Ishikawa (cell line): Measurements from ENCODE around the gene PCGF5.

ENCODE experiments used
- CEBPB ChIP-seq: IDR thresholded peaks from 2 replicates; pipeline ENCODE4 v1.6.1; 2012
- CREB1 ChIP-seq: IDR thresholded peaks from 2 replicates; pipeline ENCODE4 v1.6.1; 2012; ENCODE audit warnings: low read depth
- EP300 ChIP-seq: IDR thresholded peaks from 2 replicates; pipeline ENCODE4 v1.6.1; 2012; ENCODE audit warnings: borderline replicate concordance
- FOXM1 ChIP-seq: IDR thresholded peaks from 2 replicates; pipeline ENCODE4 v1.6.1; 2012; ENCODE audit warnings: low read depth, borderline replicate concordance
- TEAD4 ChIP-seq: IDR thresholded peaks from 2 replicates; pipeline ENCODE4 v1.6.1; 2012
- ZBTB7A ChIP-seq: IDR thresholded peaks from 2 replicates; pipeline ENCODE4 v1.6.1; 2012; ENCODE audit warnings: low read depth
- TF ChIP-seq, protein P1 (sequence below): IDR thresholded peaks from 2 replicates; pipeline ENCODE4 v1.6.1; 2012

DNA sequence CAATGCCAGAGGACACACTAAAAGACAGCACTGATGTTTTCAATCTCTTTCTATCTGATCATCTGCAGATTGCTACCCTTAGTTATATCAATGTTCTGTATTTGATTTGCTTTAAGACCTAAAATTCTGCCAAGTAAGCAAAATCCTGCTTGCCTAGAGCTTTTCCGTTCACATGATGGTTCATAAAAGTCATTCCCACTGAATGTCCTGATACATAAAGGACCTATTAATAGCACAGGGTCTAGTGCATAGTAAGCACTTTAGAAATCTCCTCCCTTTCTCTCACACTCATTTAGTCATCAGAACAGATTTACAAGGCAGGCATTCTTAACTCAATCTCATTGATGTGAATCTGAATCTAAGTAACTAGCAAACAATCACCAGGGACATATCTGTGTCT lies 68.8 kb downstream of the PCGF5 start:
- TF ChIP-seq CEBPB = no peak
- TF ChIP-seq TEAD4 = no peak
- no peak for TF ChIP-seq EP300
- no peak for TF ChIP-seq ZBTB7A
- no peak for TF ChIP-seq FOXM1
- TF ChIP-seq CREB1 = no peak
- TF ChIP-seq, protein P1, sequence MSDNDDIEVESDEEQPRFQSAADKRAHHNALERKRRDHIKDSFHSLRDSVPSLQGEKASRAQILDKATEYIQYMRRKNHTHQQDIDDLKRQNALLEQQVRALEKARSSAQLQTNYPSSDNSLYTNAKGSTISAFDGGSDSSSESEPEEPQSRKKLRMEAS = no peak
